H1 (cell line): ENCODE results near the gene SHH.

ENCODE experiments used
- CTCF ChIP-seq, 3 experiments: IDR thresholded peaks; 1 replicate in 2 of 3; 2 replicates in 1 of 3; pipeline versions ENCODE4 v1.5.1 to v1.6.1; 2011; ENCODE audit warnings: low read length in 3 of 3, mild to moderate bottlenecking in 3 of 3, inconsistent platforms in 2 of 3, low read depth in 1 of 3, moderate library complexity in 1 of 3; ENCODE audit not compliant: insufficient read depth in 1 of 3; ENCODE audit errors: control extremely low read depth in 1 of 3
- FOSL1 ChIP-seq: IDR thresholded peaks from 2 replicates; pipeline ENCODE4 v1.6.1; 2011; ENCODE audit warnings: mild to moderate bottlenecking, low read depth, low read length, moderate library complexity; ENCODE audit not compliant: insufficient read depth
- RNF2 ChIP-seq: fragments of 200-900, 300-1000 bp; sonication (generic); IDR thresholded peaks from 2 replicates; pipeline ENCODE4 v1.7.1; 2016; ENCODE audit warnings: borderline replicate concordance, low read depth, mild to moderate bottlenecking, antibody characterized with exemption, low read length; ENCODE audit not compliant: poor library complexity, severe bottlenecking; ENCODE audit errors: missing control alignments

- no peak for TF ChIP-seq FOSL1
- no peak for TF ChIP-seq CTCF (IDR thresholded peaks at IDR 0.05; ENCODE audit: control extremely low read depth in 1 of 3, insufficient read depth in 1 of 3, low read depth in 1 of 3, low read length in 3 of 3)
- TF ChIP-seq RNF2 = no peak
Observed at GRCh38 chr7:155845226-155845625, 33.0 kb upstream of the SHH start.
